Fibroblast of the aortic adventitia (primary cell): ENCODE results near the gene LAMA1. TPM values are rescaled to one million over a fixed set of nuclear protein-coding genes. Genes with fewer than 3 reads are reported as not detected.
"Not testable (repeated sequence)": the region's sequence is repeated elsewhere in the genome, so short reads cannot be mapped to it uniquely, and the experiment has no call there.

Experiments
- DNase-seq: peaks from one replicate; pipeline ENCODE4 v3.0.0-alpha.2; 2010; ENCODE audit warnings: low read depth
- H3K4me3 ChIP-seq: 2 replicates; pipeline ENCODE4 v1.5.1; 2011; ENCODE audit warnings: low read depth, mild to moderate bottlenecking, control low read depth, low read length, moderate library complexity
- CTCF ChIP-seq: IDR thresholded peaks from 2 replicates; pipeline ENCODE4 v1.5.1; 2011; ENCODE audit warnings: mild to moderate bottlenecking, low read length, control low read depth, inconsistent platforms; ENCODE audit not compliant: insufficient read depth
- total RNA-seq: library from RNA; depleted of rRNA; stranded (reverse); fragments of >200 nt; gene quantifications from 2 replicates; pipeline ENCODE4 v1.2.3, GENCODE V29; 2012; ENCODE audit warnings: low replicate concordance

LAMA1 gene
- total RNA-seq, 1 donor: 3.5 TPM

DNA sequence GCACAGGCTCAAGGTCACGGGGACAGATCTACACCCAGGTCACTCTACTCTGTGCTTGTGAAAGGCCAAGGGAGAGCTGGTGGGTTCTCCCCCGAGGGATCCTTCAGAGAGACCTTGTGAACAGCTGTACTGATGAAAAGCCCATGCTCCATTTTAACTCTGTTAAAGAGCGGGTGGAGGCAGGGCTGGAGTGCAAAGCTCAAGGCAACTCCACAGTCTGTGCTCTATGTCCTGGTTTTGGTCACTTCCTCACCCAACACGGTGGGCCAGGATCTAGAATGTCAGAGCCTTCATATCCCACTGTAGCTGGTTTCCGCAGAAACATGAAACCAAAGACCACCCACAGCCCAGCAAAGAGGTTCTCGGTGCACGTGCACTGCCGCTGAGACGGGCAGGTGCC lies 177.1 kb downstream of the LAMA1 start:
- no peak for TF ChIP-seq CTCF
- no peak overlapping the region for H3K4me3 ChIP-seq
- no peak for DNase-seq

DNA sequence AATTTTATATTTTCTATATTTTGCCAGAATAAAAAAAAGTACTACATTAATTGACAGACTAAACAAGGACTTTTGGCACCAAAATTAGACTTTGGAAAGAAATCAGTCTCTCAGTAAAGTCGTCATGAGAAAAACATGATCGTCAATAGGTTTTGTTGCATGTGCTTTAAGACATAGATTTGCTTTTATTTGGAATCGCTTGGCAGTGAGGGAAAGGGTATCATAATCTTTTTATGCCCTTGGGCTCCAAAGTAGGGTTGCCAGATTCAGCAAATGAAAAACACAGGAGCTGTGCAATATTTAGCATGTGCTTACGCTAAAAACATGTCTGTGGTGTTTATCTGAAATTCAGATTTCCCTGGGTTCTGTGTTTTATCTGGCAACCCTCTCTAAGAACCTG lies 177.6 kb downstream of the LAMA1 start:
- no peak for DNase-seq
- H3K4me3 ChIP-seq: no peak overlapping the region
- no peak for TF ChIP-seq CTCF

DNA sequence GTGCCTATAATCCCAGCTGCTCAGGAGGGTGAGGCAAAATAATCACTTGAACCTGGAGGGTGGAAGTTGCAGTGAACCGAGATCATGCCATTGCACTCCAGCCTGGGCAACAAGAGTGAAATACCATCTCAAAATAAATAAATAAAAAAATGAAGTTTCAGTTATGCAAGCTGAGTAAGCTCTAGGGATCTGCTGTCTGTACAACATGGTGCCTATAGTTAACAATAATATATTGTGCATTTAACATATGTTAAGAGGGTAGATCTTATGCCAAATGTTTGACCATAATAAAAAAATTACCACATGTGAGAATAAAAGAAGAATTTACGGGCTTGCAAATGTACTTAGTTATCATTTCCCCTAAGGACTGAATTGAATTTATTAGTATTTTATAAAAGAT lies 179.2 kb downstream of the LAMA1 start:
- not testable (repeated sequence) for DNase-seq, H3K4me3 ChIP-seq

DNA sequence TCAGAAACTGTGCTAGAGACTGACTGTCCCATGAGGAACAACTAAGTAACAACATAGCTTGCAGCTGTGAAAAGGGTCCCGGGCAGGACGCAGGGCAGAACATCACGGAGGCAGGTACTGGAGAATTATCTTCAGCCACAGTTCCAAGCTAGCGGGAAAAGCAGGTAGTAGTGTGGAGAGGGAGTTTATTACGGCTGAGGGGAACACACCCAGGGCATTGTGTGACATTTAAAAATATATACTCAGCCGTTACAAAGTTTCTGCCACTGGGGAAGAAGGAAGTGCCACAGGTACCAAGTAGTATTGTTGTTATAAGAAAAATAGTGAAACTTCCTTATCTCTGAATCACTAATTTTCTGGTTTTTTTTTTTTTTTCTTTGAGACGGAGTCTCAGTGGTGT lies 179.6 kb downstream of the LAMA1 start:
- no peak for TF ChIP-seq CTCF
- no peak for DNase-seq
- no peak overlapping the region for H3K4me3 ChIP-seq

- no peak for DNase-seq
Measured at GRCh38 chr18:6934859-6935258, 182.7 kb downstream of the LAMA1 start.

DNA sequence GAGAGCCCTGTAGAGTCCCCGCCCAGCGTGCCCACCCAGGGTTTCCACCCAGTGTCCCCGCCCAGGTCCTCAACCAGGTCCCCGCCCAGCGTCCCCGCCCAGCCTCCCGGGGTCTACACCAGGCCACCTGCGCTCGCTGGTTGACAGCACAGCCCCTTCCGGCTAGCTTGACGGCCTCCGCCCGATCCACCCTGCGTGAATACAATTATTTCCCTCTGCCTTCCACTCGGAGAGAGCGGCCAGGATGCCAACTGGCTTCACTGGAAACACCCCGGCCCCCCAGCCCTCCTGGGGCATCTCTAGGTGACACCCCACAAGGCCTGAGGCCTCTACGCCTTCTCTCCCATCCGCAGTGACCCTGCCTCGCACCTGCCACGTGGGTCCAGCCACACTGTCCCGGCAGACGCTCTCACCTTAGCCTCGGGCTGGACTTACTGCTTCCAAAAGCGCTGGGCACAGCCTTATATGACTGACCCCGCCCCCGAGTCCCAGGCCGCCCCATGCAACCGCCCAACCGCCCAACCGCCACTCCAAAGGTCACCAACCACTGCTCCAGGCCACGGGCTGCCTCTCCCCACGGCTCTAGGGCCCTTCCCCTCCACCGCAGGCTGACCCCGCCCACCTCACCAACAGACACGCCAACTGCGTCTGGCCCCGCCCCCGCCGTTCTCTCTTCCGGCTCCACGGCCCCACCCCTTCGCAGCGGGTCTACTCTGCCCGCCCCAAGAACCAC lies 188.1 kb downstream of the LAMA1 start:
- no peak overlapping the region for H3K4me3 ChIP-seq
- no peak for TF ChIP-seq CTCF
- DNase-seq: no peak

More at GRCh38 chr18:6934859-6935258, 182.7 kb downstream of the LAMA1 start:
- TF ChIP-seq CTCF: no peak
- H3K4me3 ChIP-seq: no peak overlapping the region

- TF ChIP-seq CTCF: no peak
- DNase-seq: no peak
Measured at GRCh38 chr18:6928359-6928758, 189.2 kb downstream of the LAMA1 start.

More at GRCh38 chr18:6928359-6928758, 189.2 kb downstream of the LAMA1 start:
- H3K4me3 ChIP-seq: no peak overlapping the region
